ENCODE measurements around the gene PIANP.

Gene PIANP

GRCh38 chr12:6701078-6701768, 608 bp upstream of the PIANP start:
- TF ChIP-seq CTCF (conservative IDR thresholded peaks at IDR 0.05; ENCODE audit: low read depth, low read length): no peak
- peak overlapping the region; percentile 47 for H3K4me3 ChIP-seq (ENCODE audit: low read depth, low read length)
- DNase-seq (ENCODE audit: low read depth): no peak

GRCh38 chr12:6699989-6700645, 498 bp downstream of the PIANP start:
- DNase-seq (ENCODE audit: low read depth): no peak
- peak overlapping the region; percentile 51 for H3K4me3 ChIP-seq (ENCODE audit: low read depth, low read length)
- TF ChIP-seq CTCF (conservative IDR thresholded peaks at IDR 0.05; ENCODE audit: low read depth, low read length): no peak

- peak overlapping the region; percentile 51 for H3K4me3 ChIP-seq (ENCODE audit: low read depth, low read length)
- DNase-seq (ENCODE audit: low read depth): no peak
- no peak for TF ChIP-seq CTCF (conservative IDR thresholded peaks at IDR 0.05; ENCODE audit: low read depth, low read length)
These were observed 1.2 kb downstream of the PIANP start for GRCh38 chr12:6699259-6699988.

GRCh38 chr12:6698352-6699046, 2.1 kb downstream of the PIANP start:
- no peak overlapping the region for H3K4me3 ChIP-seq (ENCODE audit: low read depth, low read length)
- no peak for TF ChIP-seq CTCF (conservative IDR thresholded peaks at IDR 0.05; ENCODE audit: low read depth, low read length)
- no peak for DNase-seq (ENCODE audit: low read depth)

GRCh38 chr12:6697584-6698351, 2.8 kb downstream of the PIANP start:
- DNase-seq (ENCODE audit: low read depth): peak; percentile 66
- no peak overlapping the region for H3K4me3 ChIP-seq (ENCODE audit: low read depth, low read length)
- TF ChIP-seq CTCF (conservative IDR thresholded peaks at IDR 0.05; ENCODE audit: low read depth, low read length): peak; percentile 84
